SHP77 (cell line): Measurements from ENCODE around the gene IL17RD.

Experiments
- DNase-seq, 2 experiments: peaks; one replicate each; lab custom pipeline; 2025; lab: John Stamatoyannopoulos, UW

Gene IL17RD

GRCh38 chr3:57130571-57131209 is 34.5 kb downstream of the IL17RD start:
- DNase-seq, result peak; percentile 63 to 81

- DNase-seq, result no peak
These were observed 36.1 kb downstream of the IL17RD start for GRCh38 chr3:57128826-57129667.

GRCh38 chr3:57127891-57128518 is 37.1 kb downstream of the IL17RD start:
- DNase-seq, result no peak

GRCh38 chr3:57126244-57126643 is 38.9 kb downstream of the IL17RD start:
- DNase-seq, result no peak

- no peak for DNase-seq
These were observed 44.5 kb downstream of the IL17RD start for GRCh38 chr3:57120451-57121174.

GRCh38 chr3:57120040-57120439 is 45.1 kb downstream of the IL17RD start:
- no peak for DNase-seq

GRCh38 chr3:57118254-57118653 is 46.9 kb downstream of the IL17RD start:
- no peak for DNase-seq

GRCh38 chr3:57116501-57116900 is 48.7 kb downstream of the IL17RD start:
- no peak for DNase-seq

GRCh38 chr3:57112206-57112605 is 52.9 kb downstream of the IL17RD start:
- DNase-seq, result peak in 1 of 2 experiments; percentile 13

- DNase-seq, result peak; percentile 77 to 87
These were observed 54.4 kb downstream of the IL17RD start for GRCh38 chr3:57110798-57111197.

- no peak for DNase-seq
These were observed 54.9 kb downstream of the IL17RD start for GRCh38 chr3:57110214-57110613.

GRCh38 chr3:57109437-57110199 is 55.5 kb downstream of the IL17RD start:
- no peak for DNase-seq

- DNase-seq, result no peak
These were observed 56.5 kb downstream of the IL17RD start for GRCh38 chr3:57108684-57109083.

- no peak for DNase-seq
These were observed 59.6 kb downstream of the IL17RD start for GRCh38 chr3:57105585-57105984.

- peak; percentile 25 to 37 for DNase-seq
These were observed 65.0 kb downstream of the IL17RD start for GRCh38 chr3:57100046-57100695.

GRCh38 chr3:57098418-57099310 is 66.5 kb downstream of the IL17RD start:
- DNase-seq, result no peak

- no peak for DNase-seq
These were observed 67.6 kb downstream of the IL17RD start for GRCh38 chr3:57097536-57097935.

- no peak for DNase-seq
These were observed 69.8 kb downstream of the IL17RD start for GRCh38 chr3:57095363-57095762.

GRCh38 chr3:57094575-57094974 is 70.6 kb downstream of the IL17RD start:
- DNase-seq, result peak; percentile 9 to 11

- no peak for DNase-seq
These were observed 71.1 kb downstream of the IL17RD start for GRCh38 chr3:57093971-57094535.
